HG02973 (cell line): Measurements from ENCODE around the gene CAMK2N2.
"Not testable (repeated sequence)": the region's sequence is repeated elsewhere in the genome, so short reads cannot be mapped to it uniquely, and the experiment has no call there.

Experiments used
- ATAC-seq: cut with Tn5 transposase; IDR thresholded peaks from one replicate; pipeline ENCODE4 v1.9.1; 2021; ENCODE audit warnings: moderate library complexity; ENCODE audit not compliant: unreplicated experiment

The CAMK2N2 gene

GRCh38 chr3:184275381-184275701 lies 14.0 kb upstream of the CAMK2N2 start:
- no peak for ATAC-seq

GRCh38 chr3:184272269-184272668 lies 10.9 kb upstream of the CAMK2N2 start:
- no peak for ATAC-seq

- not testable (repeated sequence) for ATAC-seq
Observed at GRCh38 chr3:184267249-184267648, 5.9 kb upstream of the CAMK2N2 start.

GRCh38 chr3:184262764-184263179 lies 1.4 kb upstream of the CAMK2N2 start:
- ATAC-seq: no peak

DNA sequence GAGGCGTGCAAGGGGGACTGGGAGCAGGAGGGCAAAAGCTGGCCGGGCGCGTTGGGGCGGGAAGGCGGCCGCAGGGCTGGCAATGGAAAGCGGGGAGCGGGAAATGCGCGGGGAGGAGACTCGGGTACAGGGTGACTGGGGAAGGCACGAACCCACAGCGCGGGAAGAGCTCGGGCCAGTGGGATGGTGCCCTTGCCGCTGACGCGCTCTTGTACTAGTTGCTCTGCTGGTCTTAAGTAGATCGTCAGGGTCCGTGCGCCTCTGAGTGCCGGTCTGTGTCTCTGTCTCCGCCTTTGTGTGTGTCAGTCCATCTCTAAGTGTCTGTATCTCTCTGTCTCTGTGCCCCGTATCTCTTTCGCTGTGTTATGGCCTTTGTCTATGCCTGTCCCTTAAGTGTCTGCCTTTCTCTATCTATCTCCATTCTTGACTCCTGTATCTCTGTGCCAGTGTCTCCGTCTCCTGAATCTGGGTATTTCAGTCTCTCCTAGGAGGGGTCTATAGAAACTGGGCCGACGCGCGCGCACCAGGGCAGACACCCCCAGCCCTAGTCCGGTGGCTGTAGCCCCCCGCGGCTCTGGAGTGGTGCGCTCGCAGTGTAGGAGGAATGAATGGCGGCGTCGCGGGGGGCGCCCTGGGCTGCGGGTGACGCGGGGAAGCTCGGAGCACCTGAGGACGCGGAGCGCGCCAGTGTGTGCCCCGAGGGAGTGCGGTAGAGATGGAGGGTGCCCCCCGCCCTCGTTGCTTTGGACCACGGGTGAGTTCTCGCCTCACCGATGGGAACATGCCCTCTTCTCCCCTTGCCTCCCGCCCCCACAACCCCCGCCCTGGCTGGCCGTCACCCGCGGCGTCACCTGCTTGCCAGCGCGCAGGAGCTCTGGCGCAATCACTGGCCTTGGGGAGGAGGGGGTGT lies 756 bp upstream of the CAMK2N2 start:
- ATAC-seq: no peak

- no peak for ATAC-seq
Observed at GRCh38 chr3:184260724-184261269, 556 bp downstream of the CAMK2N2 start.

DNA sequence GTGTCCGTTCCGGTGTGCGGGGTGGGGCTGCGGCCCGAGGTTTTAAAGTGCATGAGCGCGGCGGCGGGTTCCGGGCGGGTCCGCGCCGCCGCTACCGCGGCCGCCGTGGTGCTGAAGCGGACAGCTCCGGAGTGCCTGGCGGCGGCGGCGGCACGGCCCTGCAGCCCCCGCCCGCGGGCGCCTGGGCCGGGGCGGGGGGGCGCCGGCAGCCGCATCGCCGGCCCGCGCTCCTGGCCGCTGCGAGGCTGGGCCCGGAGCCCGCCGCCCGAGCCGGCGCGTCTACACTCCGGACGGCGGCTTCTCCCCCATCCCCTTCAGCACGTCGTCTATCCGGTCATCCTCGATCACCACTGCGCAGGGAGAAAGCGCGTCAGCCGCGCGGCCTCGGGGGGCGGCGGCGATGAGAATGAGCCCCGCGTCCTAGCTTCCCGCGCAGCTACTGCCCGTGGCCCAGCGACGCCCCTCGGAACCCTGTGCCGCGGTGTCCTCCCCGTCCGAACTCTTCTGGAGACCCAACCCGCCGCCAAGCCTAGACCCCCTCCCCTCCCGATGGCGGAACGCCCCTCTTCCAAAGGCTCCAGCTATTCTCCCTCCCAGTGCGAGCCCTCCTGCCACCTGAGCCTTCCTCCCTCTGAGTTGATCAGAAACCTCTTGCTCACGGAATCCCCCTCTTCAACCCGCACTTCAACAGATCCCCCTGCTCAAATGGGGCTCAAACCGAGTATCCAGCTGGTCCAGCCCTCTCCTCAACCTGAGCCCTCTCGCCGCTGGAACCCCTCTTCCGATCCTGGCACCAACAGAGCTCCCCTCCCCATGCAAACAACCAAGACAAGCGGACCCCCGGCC lies 1.3 kb downstream of the CAMK2N2 start:
- no peak for ATAC-seq

GRCh38 chr3:184259396-184259877 lies 1.9 kb downstream of the CAMK2N2 start:
- ATAC-seq: no peak

- ATAC-seq: no peak
Observed at GRCh38 chr3:184258926-184259325, 2.4 kb downstream of the CAMK2N2 start.

- no peak for ATAC-seq
Observed at GRCh38 chr3:184257083-184257915, 4.1 kb downstream of the CAMK2N2 start.

DNA sequence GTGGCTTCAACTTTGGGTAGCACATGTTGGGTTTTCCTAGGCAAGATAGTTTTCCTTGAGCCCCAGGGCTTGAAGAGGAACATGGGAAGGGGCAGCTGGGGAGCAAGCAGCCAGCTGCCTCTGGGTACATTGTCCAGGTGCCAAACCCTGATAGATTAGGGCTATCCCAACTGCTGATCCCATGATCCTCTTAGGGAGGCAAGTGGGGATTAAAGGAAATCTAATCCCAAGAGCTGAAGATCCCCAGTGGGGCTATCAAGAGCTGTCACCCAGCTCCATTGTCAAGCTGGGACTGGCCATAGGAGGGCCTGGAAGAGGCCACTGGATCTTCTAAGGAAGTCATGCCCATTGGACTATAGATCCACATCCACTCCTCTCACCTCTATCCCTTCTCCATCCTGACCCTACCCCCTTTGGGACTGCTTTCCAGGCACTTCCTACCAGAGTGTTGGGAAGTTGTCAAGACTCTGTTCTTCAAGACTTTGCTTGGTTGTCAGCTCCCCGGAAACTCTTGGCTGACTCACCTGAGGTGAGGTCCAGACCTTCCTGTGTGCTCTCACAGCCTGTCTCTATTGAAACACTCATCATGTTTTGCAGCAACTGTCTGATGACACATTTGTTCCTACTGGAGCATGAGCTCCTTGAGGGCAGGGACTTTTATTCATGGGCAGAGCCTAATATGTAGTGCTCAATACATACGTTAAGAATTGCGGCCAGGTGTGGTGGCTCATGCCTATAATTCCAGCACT lies 5.9 kb downstream of the CAMK2N2 start:
- ATAC-seq: no peak

DNA sequence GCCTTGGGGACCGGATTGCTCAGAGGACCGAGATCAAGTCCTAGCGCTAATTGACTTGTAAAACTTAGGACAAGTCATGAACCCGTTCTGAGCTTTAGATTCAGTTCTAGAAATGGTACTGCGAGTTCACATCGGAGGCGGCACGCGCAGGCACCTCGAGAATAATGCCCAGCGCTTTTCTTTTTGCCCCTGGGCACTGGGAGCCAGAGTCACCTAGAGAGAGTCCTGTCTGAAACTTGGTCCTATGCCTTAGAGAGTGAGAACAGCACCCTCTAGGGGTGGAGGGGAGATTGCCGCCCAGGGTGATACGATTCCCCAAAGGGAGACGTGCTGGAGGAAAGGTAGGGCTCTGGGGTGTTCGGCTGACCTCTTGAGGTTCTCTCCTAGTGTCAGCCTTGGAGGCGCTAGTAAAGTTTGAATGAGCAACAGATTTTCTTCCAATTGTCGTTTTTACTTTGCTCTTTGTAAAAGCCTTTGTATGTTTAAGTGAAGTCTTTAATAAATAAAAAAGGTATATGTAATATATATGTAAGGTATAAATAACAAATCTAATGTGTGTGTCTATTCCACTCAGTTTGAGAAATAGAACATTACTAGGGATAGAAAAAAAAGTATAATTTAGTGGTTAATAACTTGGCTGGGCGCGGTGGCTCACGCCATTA lies 11.1 kb downstream of the CAMK2N2 start:
- ATAC-seq: peak; percentile 60

DNA sequence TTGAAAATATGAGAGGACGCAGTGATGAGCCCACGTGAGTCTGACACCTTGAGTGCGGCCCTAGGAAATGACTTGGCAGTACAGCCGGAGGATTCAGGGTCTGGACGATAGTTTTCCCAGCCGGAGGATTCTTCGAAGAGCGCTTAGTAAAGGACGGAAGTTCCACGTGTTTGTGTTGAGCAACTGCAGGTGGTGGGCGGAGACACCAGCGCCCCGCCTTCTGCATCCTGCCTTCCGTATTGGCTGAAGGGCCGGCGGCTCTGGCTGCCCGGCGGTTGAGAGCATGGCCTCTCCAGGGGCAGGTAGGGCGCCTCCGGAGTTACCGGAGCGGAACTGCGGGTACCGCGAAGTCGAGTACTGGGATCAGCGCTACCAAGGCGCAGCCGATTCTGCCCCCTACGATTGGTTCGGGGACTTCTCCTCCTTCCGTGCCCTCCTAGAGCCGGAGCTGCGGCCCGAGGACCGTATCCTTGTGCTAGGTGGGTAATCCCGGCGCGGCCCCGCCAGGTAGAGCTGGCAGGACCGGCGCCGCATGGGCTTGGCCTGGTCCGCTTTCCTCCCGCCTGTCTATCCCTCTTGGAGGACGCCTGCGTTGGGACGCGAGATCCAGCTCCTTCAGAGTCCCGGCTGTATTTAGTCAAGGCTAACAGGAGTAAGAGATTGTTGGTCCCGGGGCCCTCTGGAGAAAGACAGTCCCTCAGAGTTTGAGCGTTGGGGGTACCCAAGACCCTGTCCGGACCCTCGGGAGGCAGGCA lies 11.8 kb downstream of the CAMK2N2 start, which contains the start of gene EEF1AKMT4:
TSS of gene EEF1AKMT4 (plus strand) at position 261 of the 755 bp plus-strand sequence. CDS start at position 284, 23 bp downstream.
- ATAC-seq: peak; percentile 86

DNA sequence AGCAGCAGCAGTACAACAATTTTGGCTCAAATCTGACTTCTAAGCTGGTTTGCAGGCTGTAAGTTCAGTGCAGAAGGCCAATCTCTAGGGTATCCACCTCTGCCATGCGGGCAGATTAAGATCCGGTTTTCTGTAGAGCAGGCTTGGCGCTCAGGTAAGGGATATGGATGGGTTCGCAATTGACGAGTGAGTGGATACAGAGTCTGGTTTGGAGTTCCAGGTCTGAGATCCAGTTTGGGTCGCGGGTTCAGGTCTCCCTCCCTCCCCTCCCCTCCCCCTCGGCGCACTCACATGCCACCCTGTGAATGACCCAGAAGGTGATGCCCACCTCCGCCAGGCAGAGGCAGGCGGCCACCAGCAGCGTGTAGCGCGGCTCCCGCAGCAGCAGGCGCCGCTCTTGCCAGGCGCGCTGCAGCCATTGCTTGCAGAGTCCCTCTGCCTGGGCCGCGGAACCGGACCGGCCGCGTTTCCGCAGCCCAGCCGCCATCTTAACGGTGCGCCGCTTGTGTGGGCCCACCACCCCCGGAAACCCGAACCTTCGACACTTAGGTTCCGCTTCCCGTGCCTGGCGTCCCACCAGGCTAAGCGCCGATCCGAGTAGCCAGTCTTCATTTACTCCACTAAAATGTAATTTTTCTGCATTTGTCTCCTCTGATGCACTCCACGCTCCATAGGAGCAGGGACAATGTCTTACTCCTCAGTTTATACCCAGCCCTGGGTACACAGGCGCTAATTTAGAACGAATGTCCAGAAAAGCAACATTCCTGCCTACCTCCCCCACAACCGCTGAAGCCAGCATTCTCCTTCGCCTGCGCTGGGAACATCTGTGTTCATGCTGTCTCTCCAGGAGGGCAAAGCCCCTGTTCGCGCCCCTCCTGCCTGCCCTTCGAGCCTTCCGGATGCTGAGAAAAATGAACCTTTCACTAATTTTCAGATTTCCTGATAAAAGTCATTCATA lies 12.6 kb downstream of the CAMK2N2 start, which contains the start of gene ALG3:
TSS of gene ALG3 (minus strand) at position 509 of the 958 bp plus-strand sequence. CDS start at position 487, 22 bp downstream.
- ATAC-seq: peak; percentile 34

DNA sequence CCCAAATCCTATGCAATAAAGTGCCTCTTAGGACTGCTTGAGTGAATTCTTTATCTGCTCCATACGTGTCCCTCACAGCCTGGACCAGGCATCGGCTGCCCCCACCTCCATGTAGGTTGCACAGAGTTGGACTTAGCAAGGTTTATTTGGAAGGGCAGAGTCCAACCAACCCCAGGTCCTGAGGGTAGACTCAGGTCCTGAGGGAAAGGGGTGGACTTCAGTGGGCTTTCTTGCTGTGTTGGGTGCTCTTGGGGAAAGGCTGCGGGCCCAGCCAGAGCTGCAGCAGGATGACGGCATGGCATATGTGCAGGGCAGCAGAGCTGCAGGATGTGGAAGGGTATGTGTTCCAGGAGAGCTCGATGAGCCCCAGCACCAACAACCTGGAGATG lies 19.1 kb downstream of the CAMK2N2 start:
- no peak for ATAC-seq

DNA sequence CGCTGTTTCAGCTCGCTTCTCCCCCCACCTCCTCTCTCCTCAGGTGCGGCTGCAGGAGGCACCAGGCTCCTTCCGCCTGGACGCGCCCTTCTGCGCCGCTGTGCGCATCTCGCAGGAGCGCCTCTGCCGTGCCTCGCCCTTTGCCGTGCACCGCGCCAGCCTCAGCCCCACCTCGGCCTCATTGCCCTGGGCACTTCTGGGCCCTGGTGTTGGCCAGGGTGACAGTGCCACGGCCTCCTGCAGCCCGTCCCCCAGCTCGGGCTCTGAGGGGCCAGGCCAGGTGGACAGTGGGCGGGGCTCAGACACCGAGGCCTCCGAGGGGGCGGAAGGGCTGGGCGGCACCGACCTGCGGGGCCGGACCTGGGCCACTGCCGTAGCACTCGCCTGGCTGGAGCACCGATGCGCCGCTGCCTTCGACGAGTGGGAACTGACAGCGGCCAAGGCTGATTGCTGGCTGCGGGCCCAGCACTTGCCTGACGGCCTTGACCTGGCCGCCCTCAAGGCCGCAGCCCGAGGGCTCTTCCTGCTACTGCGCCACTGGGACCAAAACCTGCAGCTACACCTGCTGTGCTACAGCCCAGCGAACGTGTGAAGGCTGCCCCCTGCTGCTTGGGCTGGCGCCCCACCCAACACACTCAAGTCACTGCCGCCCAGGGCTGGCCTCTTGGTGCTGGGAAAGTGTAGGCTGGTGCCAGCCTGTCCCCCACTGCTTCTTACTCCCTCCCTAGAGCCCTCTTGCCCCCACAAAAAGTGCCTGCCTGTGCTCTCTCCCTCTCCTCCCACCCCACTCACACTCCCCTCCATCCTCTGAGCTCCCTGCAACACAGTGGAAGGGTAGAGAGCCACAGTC lies 19.7 kb downstream of the CAMK2N2 start:
- ATAC-seq: no peak

GRCh38 chr3:184241141-184241446 lies 20.3 kb downstream of the CAMK2N2 start:
- no peak for ATAC-seq
